ENCODE data around the gene CDC42EP1. TPM values are rescaled to one million over a fixed set of nuclear protein-coding genes. Genes with fewer than 3 reads are reported as not detected.

The CDC42EP1 gene
- total and polyA plus RNA-seq, 2 experiments from 2014 or later: 7.7 to 10.2 TPM

- no peak for TF ChIP-seq NANOG (IDR thresholded peaks at IDR 0.05; ENCODE audit: borderline replicate concordance)
- TF ChIP-seq POLR2AphosphoS5 (IDR thresholded peaks at IDR 0.05; ENCODE audit: low read depth): no peak
- TF ChIP-seq, protein P1, sequence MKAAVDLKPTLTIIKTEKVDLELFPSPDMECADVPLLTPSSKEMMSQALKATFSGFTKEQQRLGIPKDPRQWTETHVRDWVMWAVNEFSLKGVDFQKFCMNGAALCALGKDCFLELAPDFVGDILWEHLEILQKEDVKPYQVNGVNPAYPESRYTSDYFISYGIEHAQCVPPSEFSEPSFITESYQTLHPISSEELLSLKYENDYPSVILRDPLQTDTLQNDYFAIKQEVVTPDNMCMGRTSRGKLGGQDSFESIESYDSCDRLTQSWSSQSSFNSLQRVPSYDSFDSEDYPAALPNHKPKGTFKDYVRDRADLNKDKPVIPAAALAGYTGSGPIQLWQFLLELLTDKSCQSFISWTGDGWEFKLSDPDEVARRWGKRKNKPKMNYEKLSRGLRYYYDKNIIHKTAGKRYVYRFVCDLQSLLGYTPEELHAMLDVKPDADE (IDR thresholded peaks at IDR 0.05): no peak
- no peak for TF ChIP-seq ZNF331 (CRISPR knock-in tag; IDR thresholded peaks at IDR 0.05; ENCODE audit: low read depth)
- TF ChIP-seq, protein P2, sequence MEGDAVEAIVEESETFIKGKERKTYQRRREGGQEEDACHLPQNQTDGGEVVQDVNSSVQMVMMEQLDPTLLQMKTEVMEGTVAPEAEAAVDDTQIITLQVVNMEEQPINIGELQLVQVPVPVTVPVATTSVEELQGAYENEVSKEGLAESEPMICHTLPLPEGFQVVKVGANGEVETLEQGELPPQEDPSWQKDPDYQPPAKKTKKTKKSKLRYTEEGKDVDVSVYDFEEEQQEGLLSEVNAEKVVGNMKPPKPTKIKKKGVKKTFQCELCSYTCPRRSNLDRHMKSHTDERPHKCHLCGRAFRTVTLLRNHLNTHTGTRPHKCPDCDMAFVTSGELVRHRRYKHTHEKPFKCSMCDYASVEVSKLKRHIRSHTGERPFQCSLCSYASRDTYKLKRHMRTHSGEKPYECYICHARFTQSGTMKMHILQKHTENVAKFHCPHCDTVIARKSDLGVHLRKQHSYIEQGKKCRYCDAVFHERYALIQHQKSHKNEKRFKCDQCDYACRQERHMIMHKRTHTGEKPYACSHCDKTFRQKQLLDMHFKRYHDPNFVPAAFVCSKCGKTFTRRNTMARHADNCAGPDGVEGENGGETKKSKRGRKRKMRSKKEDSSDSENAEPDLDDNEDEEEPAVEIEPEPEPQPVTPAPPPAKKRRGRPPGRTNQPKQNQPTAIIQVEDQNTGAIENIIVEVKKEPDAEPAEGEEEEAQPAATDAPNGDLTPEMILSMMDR (conservative IDR thresholded peaks at IDR 0.05; ENCODE audit: low read depth in 2 of 2): no peak
Observed at GRCh38 chr22:37611207-37611606, 50.9 kb downstream of the CDC42EP1 start (continued).

GRCh38 chr22:37616201-37617083, 56.2 kb downstream of the CDC42EP1 start:
- no peaks in the 10 kb centered on the region for H3K4me1 ChIP-seq (ENCODE audit: insufficient read depth)
- Mint-ChIP-seq H3K4me1 (no peaks in the 10 kb centered on the region), H3K4me3 (no peak overlapping the region), H3K36me3 (ENCODE audit: low read depth) (peaks cover 33% of the 10 kb centered on the region), H3K27me3 (ENCODE audit: insufficient read depth, low read depth, poor library complexity) (peaks cover 11% of the 10 kb centered on the region), H3K27ac (no peak overlapping the region), H3K9me3 (no peaks in the 10 kb centered on the region)
- H3F3A ChIP-seq (replicated peaks; ENCODE audit: low read depth): no peaks in the 10 kb centered on the region
- no peaks in the 10 kb centered on the region for H3K9me2 ChIP-seq (ENCODE audit: insufficient read depth)
- no peak overlapping the region for H3K27ac ChIP-seq (ENCODE audit: low read depth)
- peaks cover 4% of the 10 kb centered on the region; the same call in 1 of the 2 replicates for H3K79me2 ChIP-seq (replicated peaks; ENCODE audit: insufficient read depth)
- H3K27me3 ChIP-seq (ENCODE audit: insufficient read depth): no peaks in the 10 kb centered on the region
- H3K4me3 ChIP-seq: no peak overlapping the region
- H2AFZ ChIP-seq: no peak overlapping the region
- 0 out of 2 replicates have a peak, but pooled peaks cover 6% of the 10 kb centered on the region for H3K36me3 ChIP-seq (ENCODE audit: insufficient read depth)
- DNase-seq (ENCODE audit: low spot score): no peak
- no peak for TF ChIP-seq EZH2 (IDR thresholded peaks at IDR 0.05; ENCODE audit: low read depth, unreplicated experiment)
- no peak for TF ChIP-seq STAT1 (IDR thresholded peaks at IDR 0.05; ENCODE audit: unreplicated experiment)
- no peak for TF ChIP-seq ZNF114 (CRISPR knock-in tag; IDR thresholded peaks at IDR 0.05)
- TF ChIP-seq ZNF331 (CRISPR knock-in tag; IDR thresholded peaks at IDR 0.05; ENCODE audit: low read depth): no peak
- TF ChIP-seq CREB1 (CRISPR knock-in tag; IDR thresholded peaks at IDR 0.05; ENCODE audit: low read depth): no peak
- peaks cover 4% of the 10 kb centered on the region for H4K20me1 ChIP-seq (replicated peaks; ENCODE audit: insufficient read depth)
- ATAC-seq: no peak
- no peak overlapping the region for H3K4me2 ChIP-seq

DNA sequence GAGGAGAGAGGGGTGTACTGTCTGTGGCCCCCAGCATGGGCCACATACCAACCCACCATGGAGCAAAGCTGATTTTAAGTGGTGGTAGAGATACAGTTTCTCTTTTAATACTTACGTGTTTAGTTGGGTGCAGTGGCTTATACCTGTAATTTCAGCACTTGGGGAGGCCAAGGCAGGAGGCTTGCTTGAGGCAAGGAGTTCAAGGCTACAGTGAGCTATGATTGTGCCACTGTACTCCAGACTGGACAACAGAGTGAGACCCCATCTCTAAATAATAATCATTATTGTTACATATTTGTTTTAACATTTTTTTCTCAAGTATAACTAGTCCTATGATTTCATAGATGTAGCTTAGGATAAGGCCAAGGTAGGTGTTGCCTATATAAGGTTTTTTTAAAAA, 57.2 kb downstream of the CDC42EP1 start:
- Histone ChIP-seq H3K79me2 (replicated peaks; ENCODE audit: insufficient read depth) (no peaks in the 10 kb centered on the region), H2AFZ (no peak overlapping the region), H4K20me1 (replicated peaks; ENCODE audit: insufficient read depth) (peaks cover 4% of the 10 kb centered on the region), H3K27me3 (ENCODE audit: insufficient read depth) (no peaks in the 10 kb centered on the region), H3F3A (replicated peaks; ENCODE audit: low read depth) (peaks cover 4% of the 10 kb centered on the region; the same call in 1 of the 2 replicates), H3K9me2 (ENCODE audit: insufficient read depth) (no peaks in the 10 kb centered on the region), H3K36me3 (ENCODE audit: insufficient read depth) (0 out of 2 replicates have a peak, but pooled peaks cover 6% of the 10 kb centered on the region), H3K4me3 (no peak overlapping the region), H3K27ac (ENCODE audit: low read depth) (no peak overlapping the region), H3K4me2 (no peak overlapping the region), H3K4me1 (ENCODE audit: insufficient read depth) (no peaks in the 10 kb centered on the region)
- no peak for DNase-seq (ENCODE audit: low spot score)
- peaks cover 33% of the 10 kb centered on the region for H3K36me3 Mint-ChIP-seq (ENCODE audit: low read depth)
- H3K9me3 Mint-ChIP-seq: no peaks in the 10 kb centered on the region
- H3K4me1 Mint-ChIP-seq: no peaks in the 10 kb centered on the region
- no peak overlapping the region for H3K27ac Mint-ChIP-seq
- H3K4me3 Mint-ChIP-seq: no peak overlapping the region
- no peak for ATAC-seq
- H3K27me3 Mint-ChIP-seq (ENCODE audit: insufficient read depth, low read depth, poor library complexity): peaks cover 11% of the 10 kb centered on the region
- TF ChIP-seq EZH2 (IDR thresholded peaks at IDR 0.05; ENCODE audit: low read depth, unreplicated experiment) (no peak), REST (IDR thresholded peaks at IDR 0.05; ENCODE audit: unreplicated experiment) (no peak), NANOG (IDR thresholded peaks at IDR 0.05; ENCODE audit: borderline replicate concordance) (no peak), ZNF114 (CRISPR knock-in tag; IDR thresholded peaks at IDR 0.05) (no peak)
